IMR-90 (cell line): Measurements from ENCODE around the gene ERP44.

Source experiments
- CTCF ChIP-seq: conservative IDR thresholded peaks from 2 replicates; pipeline ENCODE4 v1.5.1; 2012; ENCODE audit warnings: mild to moderate bottlenecking, low read depth, low read length, improper control_type of control experiment
- POLR2A ChIP-seq: IDR thresholded peaks from 2 replicates; pipeline ENCODE4 v1.6.1; 2012; ENCODE audit warnings: mild to moderate bottlenecking, low read depth, low read length
- USF2 ChIP-seq: fragments of 150-350 bp; IDR thresholded peaks from 2 replicates; pipeline ENCODE4 v1.6.1; 2017; ENCODE audit warnings: mild to moderate bottlenecking, antibody characterized with exemption, low read length, low read depth

DNA sequence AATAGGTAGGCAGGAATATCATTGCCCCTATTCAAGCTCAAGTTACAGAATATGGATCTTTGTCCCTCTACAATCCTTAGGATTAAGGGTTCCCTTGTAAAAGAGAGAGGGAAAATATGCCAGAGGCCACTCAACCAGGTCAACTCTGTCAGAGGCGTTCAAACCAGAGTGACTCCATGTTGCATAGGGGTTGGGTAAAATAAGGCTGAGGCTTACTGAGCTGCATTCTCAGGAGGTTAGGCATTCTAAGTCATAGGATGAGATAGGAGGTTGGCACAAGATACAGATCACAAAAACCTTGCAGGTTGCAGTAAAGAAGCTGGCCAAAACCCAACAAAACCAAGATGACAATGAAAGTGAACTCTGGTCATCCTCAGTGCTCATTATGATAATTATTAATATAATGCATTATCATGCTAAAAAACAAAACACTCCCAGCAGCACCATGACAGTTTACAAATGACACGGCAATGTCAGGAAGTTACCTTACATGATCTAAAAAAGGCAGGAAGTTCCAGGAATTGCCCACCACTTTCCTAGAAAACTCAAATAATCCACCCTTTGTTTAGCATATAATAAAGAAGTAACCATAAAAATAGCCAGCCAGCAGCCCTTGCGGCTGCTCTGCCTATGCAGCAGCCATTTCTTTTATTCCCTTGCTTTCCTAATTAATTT lies 64.8 kb downstream of the ERP44 start:
- TF ChIP-seq USF2 (no peak), POLR2A (no peak), CTCF (no peak)
